ENCODE results near the gene ACOXL. TPM values are rescaled to one million over a fixed set of nuclear protein-coding genes. Genes with fewer than 3 reads are reported as not detected.

Gene ACOXL
- total RNA-seq, 1 donor from 2014 or later = 6.0 TPM

DNA sequence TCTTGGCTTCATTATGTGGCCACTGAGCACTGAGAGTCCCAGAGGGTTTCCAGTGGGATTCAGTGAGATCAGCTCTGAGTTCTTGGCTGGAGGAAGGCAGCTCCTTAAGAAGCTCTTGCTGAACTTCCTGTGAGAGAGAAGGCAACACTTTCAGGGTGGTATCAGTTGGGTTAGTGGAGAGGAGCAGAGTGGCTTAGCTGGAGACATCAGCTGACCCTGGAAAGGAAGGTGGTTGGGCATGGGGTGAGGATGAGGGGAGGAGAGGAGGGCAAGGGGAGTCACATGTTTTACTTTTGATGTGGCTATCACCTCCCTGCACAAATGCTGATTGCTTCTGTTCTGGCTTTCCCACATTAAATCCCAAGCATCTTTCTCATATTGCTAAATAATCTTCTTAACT lies 95.1 kb downstream of the ACOXL start:
- DNase-seq (ENCODE audit: low spot score) = no peak

DNA sequence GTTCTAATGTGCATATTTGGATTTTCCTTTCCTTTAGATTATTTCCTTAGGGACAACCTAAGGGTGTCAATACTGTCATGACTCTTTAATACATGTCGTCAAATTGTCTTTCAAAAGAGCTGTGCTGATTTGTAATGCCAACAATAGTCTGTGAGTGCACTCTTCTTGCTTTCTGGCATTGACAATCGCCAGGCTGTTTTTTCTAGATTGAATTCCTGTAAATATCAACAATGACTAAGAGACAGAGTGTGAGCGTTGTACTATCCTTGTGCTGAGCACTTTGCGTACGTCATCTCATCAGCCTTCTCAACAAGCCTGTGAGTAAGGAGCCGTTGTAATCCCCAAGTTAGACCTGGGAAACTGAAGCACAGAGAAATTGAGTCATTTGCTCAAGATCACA lies 96.0 kb downstream of the ACOXL start:
- DNase-seq (ENCODE audit: low spot score) = no peak

DNA sequence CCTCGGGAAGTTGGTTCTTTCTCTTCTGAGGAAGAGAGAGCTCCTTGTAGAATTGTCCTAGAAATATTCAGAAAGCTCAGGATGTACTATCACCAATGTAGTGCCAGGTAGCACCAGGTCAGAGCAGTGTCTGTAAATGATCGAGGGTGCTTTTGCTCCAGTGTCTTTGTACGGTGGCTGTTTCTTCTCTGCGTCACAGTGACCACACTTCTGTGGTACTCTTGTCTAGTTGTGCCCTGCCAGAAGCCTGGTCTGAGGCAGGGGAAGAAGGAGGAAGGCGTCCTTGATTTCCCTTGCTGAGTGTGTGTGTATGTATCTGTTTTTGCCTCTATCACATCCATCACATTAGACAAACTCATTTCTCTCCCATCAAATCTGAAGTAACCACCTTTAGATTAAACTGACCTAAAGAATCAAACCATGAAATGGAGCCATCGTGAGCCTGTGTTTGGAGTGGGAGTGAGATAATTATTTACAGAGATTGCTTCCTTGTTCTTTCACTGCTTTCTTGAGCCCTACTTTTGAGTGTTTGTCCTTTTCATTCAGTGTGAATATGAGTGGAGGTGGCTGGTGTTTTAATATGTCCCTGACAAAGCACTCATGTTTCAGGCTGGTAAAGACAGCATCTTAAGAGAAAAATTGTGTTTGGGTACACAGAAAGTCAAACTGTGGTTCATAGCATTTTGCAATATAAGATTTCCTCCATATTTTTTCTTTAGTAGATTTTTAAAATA lies 97.2 kb downstream of the ACOXL start:
- no peak for DNase-seq (ENCODE audit: low spot score)

DNA sequence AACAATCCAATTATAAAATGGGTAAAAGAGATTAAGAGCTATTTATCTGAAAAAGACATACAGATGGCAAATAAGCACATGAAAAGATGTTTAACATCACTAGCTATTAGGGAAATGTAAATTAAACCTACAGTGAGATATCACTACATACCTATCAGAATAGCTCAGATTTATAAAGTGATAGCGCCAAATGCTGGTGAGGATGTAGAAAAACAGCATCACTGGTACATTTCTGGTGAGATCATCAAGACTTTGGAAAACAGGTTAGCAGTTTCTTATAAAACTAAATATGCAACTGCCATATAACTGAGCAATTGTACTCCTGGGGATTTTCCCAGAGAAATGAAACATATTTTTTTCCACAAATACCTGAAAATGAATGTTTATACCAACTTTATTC lies 100.4 kb downstream of the ACOXL start:
- no peak for DNase-seq (ENCODE audit: low spot score)

DNA sequence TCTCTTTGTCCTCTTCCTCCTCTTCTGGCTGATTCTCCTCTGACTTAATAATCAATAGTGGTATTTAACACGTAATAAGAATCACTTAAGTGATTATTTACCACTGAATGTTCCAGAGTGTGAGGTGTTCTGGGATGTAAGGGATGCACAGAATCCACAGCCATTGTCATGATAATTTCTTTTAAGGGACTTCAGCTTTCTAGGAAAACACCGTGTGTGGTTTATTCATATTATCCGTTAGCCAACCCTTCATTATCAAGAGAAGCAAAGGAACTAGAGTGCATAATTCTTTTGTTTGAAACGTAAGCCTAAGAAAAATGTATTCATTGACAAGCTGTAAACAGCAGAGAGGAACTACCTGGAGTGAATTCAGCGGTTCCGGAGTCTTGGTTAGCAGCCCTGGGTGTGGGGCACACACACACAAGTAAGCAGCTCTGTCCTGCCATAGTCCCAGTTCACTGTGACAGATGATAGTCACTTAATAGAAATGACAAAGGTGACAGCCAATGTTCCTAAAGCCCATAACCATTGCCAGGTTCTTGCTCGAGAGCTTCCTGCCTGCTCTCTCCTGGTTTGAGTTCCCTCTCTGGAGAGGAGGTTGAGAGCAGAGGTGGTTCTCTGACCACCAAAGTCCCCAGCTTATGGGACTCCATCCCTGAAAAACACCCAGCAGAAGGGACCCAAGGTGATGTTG lies 101.9 kb downstream of the ACOXL start:
- DNase-seq (ENCODE audit: low spot score) = no peak

DNA sequence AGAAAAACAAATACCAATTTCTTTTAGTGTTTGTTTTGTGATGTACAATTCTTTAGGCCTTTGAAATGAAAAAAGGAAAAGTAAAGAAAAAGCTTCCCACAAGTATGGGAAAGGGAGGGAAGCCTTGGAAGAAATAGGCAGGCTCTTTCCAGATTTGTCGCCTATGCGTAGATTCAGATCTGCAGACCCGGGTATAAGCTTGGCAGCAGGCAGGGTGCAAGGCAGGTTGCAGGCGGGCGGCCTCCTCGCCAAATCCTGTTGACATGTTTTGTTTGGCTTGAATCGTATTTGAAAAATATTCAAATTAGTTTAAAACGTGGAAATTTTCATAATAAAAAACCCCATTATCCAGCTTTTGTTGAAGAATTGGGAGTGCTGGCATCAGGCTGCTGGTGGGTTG lies 104.3 kb downstream of the ACOXL start:
- no peak for DNase-seq (ENCODE audit: low spot score)

DNA sequence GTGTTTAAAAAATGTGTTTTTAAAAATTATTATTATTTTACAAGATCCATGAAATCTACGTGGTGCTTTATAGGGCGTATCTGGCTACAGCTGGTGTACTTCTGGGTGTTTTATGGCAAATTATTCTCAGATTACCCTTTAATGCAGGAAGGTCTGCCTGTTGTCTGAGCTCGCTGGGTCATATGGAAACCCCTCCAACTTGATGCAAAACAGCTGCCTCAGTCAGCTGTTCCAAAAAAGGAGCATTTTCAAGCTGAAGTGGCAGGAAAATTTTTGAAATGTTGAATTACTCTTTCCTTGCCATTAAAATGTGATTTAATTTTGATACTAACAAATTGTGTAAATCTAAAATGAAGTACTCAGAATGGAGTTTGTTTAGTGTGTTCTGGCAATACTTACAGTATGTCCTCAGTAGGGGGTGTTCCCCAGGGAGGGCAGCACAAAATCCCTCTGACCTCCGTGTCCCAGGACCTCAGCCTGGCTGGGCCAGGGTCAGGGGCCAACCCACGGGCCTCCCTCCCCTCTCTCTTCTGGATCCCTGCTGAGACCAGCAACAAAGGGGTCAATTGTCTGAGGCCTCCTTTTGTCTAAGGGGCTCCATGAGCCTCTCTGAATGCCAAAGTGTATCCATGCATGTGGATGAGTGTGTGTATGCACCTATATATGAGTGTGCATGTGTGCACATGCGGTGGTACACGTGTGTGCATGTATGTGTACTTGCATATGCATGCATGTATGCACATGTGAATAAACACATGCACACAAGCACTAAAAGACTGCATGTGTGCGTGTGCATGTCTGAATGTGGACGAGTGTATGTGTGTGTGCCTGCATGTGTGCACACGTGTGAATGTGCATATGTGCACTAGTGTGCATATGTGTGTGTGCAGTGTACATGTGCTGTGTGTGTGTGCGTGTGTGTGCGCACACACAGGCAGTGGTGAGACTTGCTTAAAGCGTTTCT lies 105.4 kb downstream of the ACOXL start:
- peak; percentile 78 for DNase-seq (ENCODE audit: low spot score)

DNA sequence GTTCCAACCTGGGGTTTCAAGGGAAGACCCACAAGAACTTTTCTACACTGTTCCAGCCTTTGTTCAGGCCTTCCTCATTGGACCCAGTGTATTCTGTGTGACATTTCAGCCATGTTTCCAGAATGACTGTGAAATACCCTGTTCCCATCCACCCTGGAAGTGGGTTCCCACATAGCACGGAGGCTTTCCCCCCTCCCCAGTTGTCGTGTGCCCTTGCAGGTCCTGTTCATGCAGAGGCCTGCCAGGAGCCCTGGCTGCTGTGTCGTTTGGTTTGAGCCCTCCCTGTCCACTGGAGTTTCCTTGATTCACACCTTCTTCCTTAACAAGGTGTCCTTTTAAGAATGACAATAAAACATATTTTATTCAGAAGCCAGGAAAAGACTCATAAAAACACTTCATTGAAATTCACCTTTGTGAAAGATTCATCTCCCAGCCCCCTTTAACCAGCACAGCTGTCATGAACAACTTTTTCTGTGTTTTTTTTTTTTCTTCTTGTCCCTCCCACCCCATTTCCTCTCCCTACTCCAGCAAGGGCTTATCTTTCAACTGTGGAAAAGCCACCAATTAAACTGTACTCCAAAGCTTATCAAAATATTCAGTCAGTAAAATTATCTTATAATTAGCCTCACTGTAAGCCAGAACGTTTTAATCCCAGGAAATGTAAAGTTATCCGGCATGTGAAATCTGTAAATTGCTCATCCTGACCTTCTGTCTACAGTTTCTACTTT lies 106.4 kb downstream of the ACOXL start:
- no peak for DNase-seq (ENCODE audit: low spot score)

DNA sequence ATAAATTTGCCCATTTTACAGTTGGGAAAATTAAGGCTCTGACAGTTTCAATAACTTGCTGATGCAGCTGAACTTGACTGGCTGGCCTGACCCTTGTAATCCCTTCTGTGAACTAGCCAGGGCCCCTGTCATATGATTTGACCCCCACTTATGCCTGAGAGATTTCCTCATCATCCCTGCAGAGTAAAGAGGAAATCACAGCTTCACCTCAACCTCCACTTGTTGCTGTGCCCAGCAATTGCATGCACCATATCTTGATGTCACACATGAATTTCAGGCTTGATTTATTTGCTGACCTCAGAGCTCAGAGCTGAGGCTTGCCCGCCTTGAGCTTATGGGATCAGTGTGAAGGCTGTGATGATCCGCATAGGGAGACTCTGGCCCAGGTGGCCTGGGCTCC lies 108.1 kb downstream of the ACOXL start:
- no peak for DNase-seq (ENCODE audit: low spot score)

DNA sequence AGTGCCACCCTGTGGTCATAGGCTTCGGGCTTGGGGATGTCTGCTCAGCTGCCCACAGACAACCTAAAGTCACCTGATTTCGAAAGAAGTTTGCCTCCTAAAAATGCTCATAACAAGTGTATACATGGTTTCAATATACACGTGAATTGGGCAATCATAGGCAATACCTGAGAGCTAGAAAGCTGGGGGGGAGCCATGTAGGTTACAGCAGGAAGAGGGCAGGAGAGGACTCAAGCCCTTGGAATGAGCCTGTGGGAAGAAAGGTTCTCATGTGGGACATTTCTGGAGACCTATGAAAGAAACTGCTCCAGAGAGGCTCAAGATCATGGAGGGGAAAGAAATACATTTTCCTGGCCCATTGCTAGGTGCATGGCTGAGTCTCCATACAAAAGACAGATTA lies 109.7 kb downstream of the ACOXL start:
- DNase-seq (ENCODE audit: low spot score) = no peak

DNA sequence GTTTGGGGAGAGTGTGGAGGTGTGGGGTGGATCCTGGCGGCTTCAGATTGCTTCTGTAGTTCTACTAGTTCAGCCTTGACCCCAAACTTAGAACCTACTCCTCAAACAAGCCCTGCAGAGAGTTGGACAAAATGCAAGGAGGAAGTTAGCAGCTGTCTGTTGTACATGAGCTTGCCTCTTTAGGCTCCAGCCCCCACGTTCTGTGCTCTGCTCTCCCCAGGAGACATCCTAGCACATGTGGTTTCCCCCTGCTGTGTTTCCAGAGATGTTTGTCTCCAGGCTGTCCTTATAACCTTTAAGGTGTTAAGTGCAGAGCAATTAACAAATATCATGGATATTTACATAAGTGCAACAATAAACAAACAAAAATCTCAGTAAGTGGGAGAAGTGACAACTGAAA lies 111.1 kb downstream of the ACOXL start:
- DNase-seq (ENCODE audit: low spot score) = no peak

DNA sequence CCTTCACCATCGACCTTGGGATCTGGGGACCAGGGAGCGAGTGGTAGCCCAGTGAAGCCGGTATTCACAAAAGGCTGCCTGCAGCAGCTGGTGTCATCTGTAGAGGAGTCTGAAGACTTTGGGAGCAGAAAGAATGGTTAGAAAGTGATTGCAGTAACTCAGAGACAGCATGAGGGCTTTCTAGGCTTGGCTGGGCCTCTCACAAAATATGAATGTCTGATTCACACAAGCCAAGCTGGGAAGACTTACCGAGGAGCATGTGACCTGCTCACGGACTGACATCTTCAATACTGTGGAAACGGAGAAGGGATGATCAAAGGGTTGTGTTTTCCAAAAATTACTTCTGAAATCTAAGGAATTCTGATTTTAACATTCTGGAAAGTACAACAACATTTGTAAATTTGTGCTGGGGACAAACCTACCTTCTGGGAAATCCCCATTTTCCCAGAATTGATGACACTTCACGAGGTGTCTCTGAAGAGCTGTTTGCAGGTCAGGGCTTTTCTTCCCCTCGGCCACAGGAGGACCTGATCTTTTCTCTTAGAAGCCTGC lies 111.7 kb downstream of the ACOXL start:
- DNase-seq (ENCODE audit: low spot score) = no peak

DNA sequence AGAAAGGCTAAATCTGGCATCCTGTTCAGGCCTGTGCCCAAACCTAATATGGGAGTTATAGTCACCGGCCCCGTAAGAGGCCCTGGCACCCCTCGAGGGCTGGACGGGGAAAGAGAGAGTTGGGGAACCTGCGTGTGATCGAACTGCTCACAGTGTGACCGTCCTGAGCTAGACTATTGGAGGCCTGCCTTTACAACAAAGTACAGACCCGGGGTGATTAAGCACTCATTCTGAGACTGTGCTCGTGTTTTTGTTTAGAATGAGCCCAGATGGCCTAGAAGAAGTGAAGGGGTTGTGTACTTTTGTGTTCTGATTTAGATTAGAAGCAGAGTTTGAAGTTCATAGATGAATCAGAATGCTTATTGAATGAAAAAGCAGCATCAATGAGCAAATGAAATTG lies 115.3 kb downstream of the ACOXL start:
- DNase-seq (ENCODE audit: low spot score) = no peak

DNA sequence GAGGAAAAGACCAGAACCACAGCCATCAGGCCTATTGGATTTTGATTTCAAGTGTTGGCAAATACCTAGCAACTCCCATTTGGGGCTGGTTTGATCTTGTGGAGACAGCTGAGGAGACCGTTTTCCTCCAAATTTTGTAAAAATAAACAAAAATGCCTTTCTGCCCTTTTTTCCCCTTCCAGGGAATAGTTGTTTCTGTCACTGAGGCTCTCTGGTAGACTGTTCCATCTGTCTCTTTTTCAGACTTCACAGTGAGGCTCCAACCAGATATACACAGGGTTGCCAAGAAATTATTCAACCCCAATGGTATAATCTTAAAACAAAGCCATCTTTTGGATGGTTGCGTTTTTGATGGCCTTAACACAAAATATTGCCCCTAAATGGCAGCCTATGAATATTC lies 115.7 kb downstream of the ACOXL start:
- DNase-seq (ENCODE audit: low spot score) = no peak

DNA sequence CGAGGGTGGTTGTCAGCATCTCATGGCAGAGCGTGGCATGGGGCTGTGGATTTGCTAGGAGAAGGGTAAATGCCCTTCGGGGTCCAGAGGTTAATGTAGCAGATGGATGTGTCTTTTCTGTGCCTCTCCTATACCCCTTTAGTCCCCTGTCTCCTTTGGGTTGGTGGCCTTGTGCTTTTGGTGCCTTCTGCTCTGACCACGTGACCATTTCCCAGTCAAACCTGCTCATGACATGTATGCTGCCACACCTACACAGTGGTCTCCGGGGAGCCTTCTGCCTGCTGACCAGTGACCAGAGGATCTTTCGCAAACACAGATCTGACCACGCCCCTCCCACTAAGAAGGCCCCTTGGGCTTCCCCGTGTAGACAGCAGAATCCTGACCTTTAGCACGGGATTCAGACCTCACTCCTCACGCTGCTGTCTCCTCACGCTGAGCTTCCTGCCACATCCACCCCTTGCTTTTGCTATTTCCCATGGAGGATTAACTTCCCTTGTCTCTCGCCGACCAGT lies 116.2 kb downstream of the ACOXL start:
- no peak for DNase-seq (ENCODE audit: low spot score)

DNA sequence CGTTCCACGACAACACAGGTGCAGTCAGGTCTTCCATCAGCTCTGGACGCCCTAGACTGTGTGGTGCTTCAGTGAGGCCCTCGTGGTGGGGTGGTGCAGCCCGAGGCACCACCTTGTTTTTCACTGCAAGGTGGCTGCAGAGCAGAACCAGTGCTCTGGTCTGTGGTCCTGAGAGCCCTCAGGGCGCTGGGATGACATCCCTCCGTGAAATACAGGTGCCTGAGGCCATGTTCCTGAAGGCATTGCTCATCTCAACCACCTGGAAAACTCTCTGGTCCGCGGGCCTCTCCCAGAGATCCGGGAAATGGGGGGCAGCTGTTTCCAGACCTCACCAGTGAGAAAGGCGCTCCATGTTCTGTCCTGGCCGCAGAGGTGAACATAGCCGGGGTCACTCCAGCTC lies 119.2 kb downstream of the ACOXL start:
- no peak for DNase-seq (ENCODE audit: low spot score)

DNA sequence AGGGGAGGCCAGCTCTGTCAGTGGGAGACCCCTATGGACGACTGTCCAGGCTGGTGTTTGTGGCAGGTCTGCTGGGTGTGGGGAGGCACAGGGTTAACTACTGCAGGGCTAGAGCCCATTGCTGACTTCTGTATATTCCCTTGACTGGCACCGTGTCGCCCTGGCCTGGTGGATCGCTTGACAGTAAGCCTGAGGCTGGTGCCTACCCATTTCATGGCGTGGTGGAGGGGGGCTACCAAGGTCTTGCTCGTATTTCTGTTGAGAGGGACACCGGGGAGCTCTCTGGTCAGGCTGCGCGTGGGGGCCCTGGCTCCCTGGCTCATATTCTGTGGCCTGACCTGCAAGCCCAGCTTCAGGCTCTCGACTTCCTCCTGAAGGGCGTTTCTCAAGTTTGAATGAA lies 119.7 kb downstream of the ACOXL start:
- no peak for DNase-seq (ENCODE audit: low spot score)

DNA sequence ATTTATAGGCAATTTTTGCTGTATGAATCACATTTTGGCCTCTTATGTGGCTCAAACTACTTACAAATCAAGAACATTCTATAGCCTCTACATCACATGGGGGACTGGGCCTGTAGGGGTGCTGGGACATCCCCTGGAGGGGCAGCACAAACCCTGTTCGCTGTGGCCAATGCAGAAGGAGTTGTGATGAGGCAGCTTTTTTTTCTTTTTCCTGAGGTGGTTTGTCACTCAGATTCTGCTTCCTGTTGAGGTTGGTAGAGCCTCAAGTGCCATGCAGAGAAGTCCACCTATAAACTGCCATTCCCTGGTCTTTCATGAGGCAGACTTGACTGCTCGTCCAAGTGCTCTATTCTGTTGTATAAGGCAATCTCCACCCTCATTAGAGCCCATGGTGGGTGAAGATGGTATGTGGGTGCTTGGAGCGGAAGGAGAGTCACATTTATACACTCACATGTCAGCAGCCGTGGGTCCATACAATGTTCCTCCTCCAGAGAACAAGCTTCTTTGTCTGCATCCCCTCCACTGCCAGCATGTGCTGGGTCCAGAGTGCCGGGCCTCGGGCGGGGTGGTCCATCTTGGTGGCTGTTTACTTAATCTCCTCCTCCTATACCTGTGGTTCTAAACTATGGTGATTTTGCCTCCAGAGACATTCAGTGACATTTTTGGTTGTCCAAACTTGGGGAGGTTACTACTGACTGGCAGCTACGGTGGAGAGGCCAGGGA lies 120.3 kb downstream of the ACOXL start:
- no peak for DNase-seq (ENCODE audit: low spot score)

DNA sequence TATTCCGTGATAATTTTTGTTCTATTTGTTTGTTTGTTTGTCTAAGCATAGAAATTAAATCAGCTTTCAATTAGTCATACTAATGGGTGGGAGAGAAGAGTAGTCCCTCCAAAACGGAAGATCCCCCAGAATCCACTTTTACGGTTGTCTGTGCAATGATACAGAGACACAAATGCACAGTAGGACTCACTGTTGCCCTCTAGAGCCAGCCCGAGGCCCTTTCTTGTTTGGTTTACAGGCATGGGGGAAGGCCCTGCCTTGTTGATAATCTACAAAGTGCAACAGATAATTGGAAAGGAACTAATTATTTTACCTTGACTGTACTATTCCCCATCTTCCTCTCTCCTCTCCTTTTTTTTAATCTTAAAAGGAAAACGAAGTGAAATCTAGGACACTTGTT lies 121.1 kb downstream of the ACOXL start:
- DNase-seq (ENCODE audit: low spot score) = no peak

DNA sequence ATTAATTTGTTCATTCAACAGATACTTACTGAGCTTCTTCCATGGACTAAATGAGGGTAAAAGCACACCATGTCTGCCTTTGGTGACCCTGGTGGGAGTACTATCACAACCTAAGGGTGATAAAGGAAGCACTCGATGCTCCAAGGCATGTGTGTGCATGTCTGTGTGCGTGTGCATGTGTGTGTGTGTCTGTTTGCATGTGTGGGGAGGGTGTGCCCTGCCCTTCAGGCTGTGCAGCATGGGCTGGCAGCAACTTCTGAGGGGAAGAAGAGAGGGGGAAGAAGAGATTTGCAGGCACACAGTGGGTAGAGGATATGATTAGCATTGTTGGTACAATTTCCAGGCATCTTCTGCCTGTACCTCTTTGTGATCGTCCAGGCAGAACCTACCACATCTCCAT lies 121.6 kb downstream of the ACOXL start:
- DNase-seq (ENCODE audit: low spot score) = no peak

Measured in umbilical cord (tissue), 2 donors.